ENCODE data around the gene MBD1. TPM values are rescaled to one million over a fixed set of nuclear protein-coding genes. Genes with fewer than 3 reads are reported as not detected.
A peak's percentile ranks its signal among the peaks of the same experiment; 100 is the strongest.

Gene MBD1
- total RNA-seq, 1 experiment from 2014 or later: 70.8 TPM

GRCh38 chr18:50282521-50283335 is 1.4 kb upstream of the MBD1 start:
- TF ChIP-seq, protein P1, sequence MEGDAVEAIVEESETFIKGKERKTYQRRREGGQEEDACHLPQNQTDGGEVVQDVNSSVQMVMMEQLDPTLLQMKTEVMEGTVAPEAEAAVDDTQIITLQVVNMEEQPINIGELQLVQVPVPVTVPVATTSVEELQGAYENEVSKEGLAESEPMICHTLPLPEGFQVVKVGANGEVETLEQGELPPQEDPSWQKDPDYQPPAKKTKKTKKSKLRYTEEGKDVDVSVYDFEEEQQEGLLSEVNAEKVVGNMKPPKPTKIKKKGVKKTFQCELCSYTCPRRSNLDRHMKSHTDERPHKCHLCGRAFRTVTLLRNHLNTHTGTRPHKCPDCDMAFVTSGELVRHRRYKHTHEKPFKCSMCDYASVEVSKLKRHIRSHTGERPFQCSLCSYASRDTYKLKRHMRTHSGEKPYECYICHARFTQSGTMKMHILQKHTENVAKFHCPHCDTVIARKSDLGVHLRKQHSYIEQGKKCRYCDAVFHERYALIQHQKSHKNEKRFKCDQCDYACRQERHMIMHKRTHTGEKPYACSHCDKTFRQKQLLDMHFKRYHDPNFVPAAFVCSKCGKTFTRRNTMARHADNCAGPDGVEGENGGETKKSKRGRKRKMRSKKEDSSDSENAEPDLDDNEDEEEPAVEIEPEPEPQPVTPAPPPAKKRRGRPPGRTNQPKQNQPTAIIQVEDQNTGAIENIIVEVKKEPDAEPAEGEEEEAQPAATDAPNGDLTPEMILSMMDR (conservative IDR thresholded peaks at IDR 0.05; ENCODE audit: low read depth, low read length): no peak
- TF ChIP-seq EZH2 (IDR thresholded peaks at IDR 0.05; ENCODE audit: borderline replicate concordance, low read depth, low read length, poor library complexity, severe bottlenecking): no peak
- no TSS peak for BruUV-seq (replicated peaks)
- H3K27me3 ChIP-seq (replicated peaks; ENCODE audit: insufficient read depth, low read depth, low read length, poor library complexity): no peaks in the 10 kb centered on the region
- DNase-seq (ENCODE audit: low spot score): no peak
- ChIA-PET POLR2A (ENCODE audit: low non-redundant PET) (no interaction called here), CTCF (no interaction called here)
- no peaks in the 10 kb centered on the region for H3K9me3 ChIP-seq (ENCODE audit: low read depth, low read length, poor library complexity, severe bottlenecking)
- intact Hi-C loops (cut with micrococcal nuclease; ENCODE audit: unreplicated experiment): no loop called here
- H3K4me1 ChIP-seq (ENCODE audit: insufficient read depth, low read length, poor library complexity, severe bottlenecking): peaks cover 15% of the 10 kb centered on the region
- H3K4me3 ChIP-seq (ENCODE audit: low read depth, low read length, poor library complexity, severe bottlenecking): no peak overlapping the region
- peaks cover 33% of the 10 kb centered on the region for H3K36me3 ChIP-seq (ENCODE audit: insufficient read depth, low read length, poor library complexity, severe bottlenecking)
- H3K27ac ChIP-seq (ENCODE audit: low read depth, low read length, poor library complexity, severe bottlenecking): peak overlapping the region; percentile 86

DNA sequence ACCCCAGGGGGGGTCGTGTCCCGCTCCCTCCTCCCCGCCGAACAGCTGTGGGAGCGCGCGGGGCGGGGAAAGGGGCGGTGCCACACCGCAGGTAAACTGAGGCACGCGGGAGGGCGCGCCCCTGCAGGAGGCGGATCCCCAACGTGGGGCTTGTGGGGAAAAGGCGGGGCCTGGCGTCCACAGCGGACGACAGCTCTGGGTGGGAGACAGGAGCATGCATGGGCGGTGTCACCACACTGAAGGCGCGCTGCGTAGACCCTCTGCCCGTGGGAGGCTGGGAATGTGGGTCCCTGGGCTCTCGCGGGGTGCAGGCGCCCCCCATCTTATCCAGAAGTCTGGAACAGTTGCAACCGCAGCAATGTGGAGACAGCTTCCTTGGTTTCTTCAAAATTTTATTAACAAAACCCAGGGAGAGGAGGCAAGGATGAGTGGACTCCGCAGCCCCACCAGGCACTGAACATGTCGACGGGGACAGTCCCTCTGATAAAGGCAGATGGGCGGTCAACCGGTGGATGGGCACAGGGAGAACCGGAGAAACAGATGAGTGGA is 723 bp upstream of the MBD1 start:
- ChIA-PET CTCF (interaction anchor here (0.6 kb wide), 1 partner anchor 94 kb away, joined by 4 read pairs; no protein-coding TSS in a partner anchor), POLR2A (ENCODE audit: low non-redundant PET) (no interaction called here)
- TF ChIP-seq EZH2 (IDR thresholded peaks at IDR 0.05; ENCODE audit: borderline replicate concordance, low read depth, low read length, poor library complexity, severe bottlenecking): no peak
- TF ChIP-seq, protein P1 (conservative IDR thresholded peaks at IDR 0.05; ENCODE audit: low read depth, low read length): no peak
- Histone ChIP-seq H3K4me1 (ENCODE audit: insufficient read depth, low read length, poor library complexity, severe bottlenecking) (peaks cover 15% of the 10 kb centered on the region), H3K9me3 (ENCODE audit: low read depth, low read length, poor library complexity, severe bottlenecking) (no peaks in the 10 kb centered on the region), H3K4me3 (ENCODE audit: low read depth, low read length, poor library complexity, severe bottlenecking) (peak overlapping the region; percentile 91), H3K27me3 (replicated peaks; ENCODE audit: insufficient read depth, low read depth, low read length, poor library complexity) (no peaks in the 10 kb centered on the region), H3K27ac (ENCODE audit: low read depth, low read length, poor library complexity, severe bottlenecking) (peak overlapping the region; percentile 86), H3K36me3 (ENCODE audit: insufficient read depth, low read length, poor library complexity, severe bottlenecking) (peaks cover 35% of the 10 kb centered on the region)
- BruUV-seq (replicated peaks): no TSS peak
- DNase-seq (ENCODE audit: low spot score): no peak
- intact Hi-C loops (cut with micrococcal nuclease; ENCODE audit: unreplicated experiment): no loop called here

GRCh38 chr18:50280707-50281294 is 522 bp downstream of the MBD1 start:
- ChIA-PET POLR2A (ENCODE audit: low non-redundant PET) (interaction anchor here (0.6 kb wide), 1 partner anchor 45 kb away, joined by 3 read pairs; no protein-coding TSS in a partner anchor), CTCF (interaction anchor here (1.2 kb wide), 1 partner anchor 76 kb away, joined by 3 read pairs; no protein-coding TSS in a partner anchor)
- Histone ChIP-seq H3K9me3 (ENCODE audit: low read depth, low read length, poor library complexity, severe bottlenecking) (no peaks in the 10 kb centered on the region), H3K36me3 (ENCODE audit: insufficient read depth, low read length, poor library complexity, severe bottlenecking) (peaks cover 47% of the 10 kb centered on the region), H3K4me3 (ENCODE audit: low read depth, low read length, poor library complexity, severe bottlenecking) (peak overlapping the region; percentile 91), H3K27me3 (replicated peaks; ENCODE audit: insufficient read depth, low read depth, low read length, poor library complexity) (no peaks in the 10 kb centered on the region), H3K27ac (ENCODE audit: low read depth, low read length, poor library complexity, severe bottlenecking) (peak overlapping the region; percentile 86), H3K4me1 (ENCODE audit: insufficient read depth, low read length, poor library complexity, severe bottlenecking) (peaks cover 15% of the 10 kb centered on the region)
- intact Hi-C loops (cut with micrococcal nuclease; ENCODE audit: unreplicated experiment): no loop called here
- no peak for TF ChIP-seq EZH2 (IDR thresholded peaks at IDR 0.05; ENCODE audit: borderline replicate concordance, low read depth, low read length, poor library complexity, severe bottlenecking)
- TF ChIP-seq, protein P1 (conservative IDR thresholded peaks at IDR 0.05; ENCODE audit: low read depth, low read length): no peak
- no peak for DNase-seq (ENCODE audit: low spot score)
- BruUV-seq (replicated peaks): no TSS peak

All from A673 (cell line).